Prostate gland (tissue), 2 donors: ENCODE results near the gene SAMD4A. TPM values are rescaled to one million over a fixed set of nuclear protein-coding genes. Genes with fewer than 3 reads are reported as not detected.

Source experiments
- DNase-seq: peaks from one replicate; pipeline ENCODE4 v3.0.0-alpha.2; 2019; ENCODE audit warnings: low spot score
- H3K27ac ChIP-seq, 2 donors: fragments of 200-600 bp; sonication (generic); 2 replicates each; pipeline ENCODE4 v1.5.1; 2017 to 2019
- H3K27me3 ChIP-seq: fragments of 200-600 bp; sonication (generic); replicated peaks from 2 replicates; pipeline ENCODE4 v1.5.1; 2019; ENCODE audit not compliant: insufficient read depth
- H3K36me3 ChIP-seq, 2 donors: fragments of 200-600 bp; sonication (generic); 1 replicate in 1 of 2; 2 replicates in 1 of 2; pipeline versions ENCODE4 v1.5.1 to v1.8.1; 2017 to 2019
- H3K4me1 ChIP-seq: fragments of 200-600 bp; sonication (generic); replicated peaks from 2 replicates; pipeline ENCODE4 v1.5.1; 2019
- H3K4me3 ChIP-seq, 2 donors: fragments of 200-600 bp; sonication (generic); 2 replicates each; pipeline ENCODE4 v1.5.1; 2017 to 2019
- H3K9me3 ChIP-seq: fragments of 200-600 bp; sonication (generic); 2 replicates; pipeline ENCODE4 v1.5.1; 2017
- POLR2A ChIP-seq: fragments of 450-650 bp; IDR thresholded peaks from one replicate; pipeline ENCODE4 v1.6.1; 2016; ENCODE audit warnings: antibody characterized with exemption, mild to moderate bottlenecking
- POLR2AphosphoS5 ChIP-seq: sonication (generic); formaldehyde crosslinking; IDR thresholded peaks from one replicate; pipeline ENCODE4 v1.6.1; 2017; ENCODE audit warnings: antibody characterized with exemption
- WGBS: methylation state at CpG from one replicate; pipeline ENCODE4 v1.1.5; 2018; 5-methylcytosine and 5-hydroxymethylcytosine counted together
- intact Hi-C: fragments of 100-400 bp; cut with DNase I; formaldehyde crosslinking; loops from one replicate; pipeline ENCODE4 v1.14.2; 2022
- total RNA-seq, 2 donors: library from RNA; depleted of rRNA; stranded (reverse); fragments of >200 nt; gene quantifications; one replicate each; pipeline ENCODE4 v1.1.0, GENCODE V29; 2016
- TF ChIP-seq, protein P1 (sequence below), 4 experiments: fragments of 200-600 bp in 2 of 4; fragments of 450-650 bp in 2 of 4; sonication (generic) in 2 of 4; IDR thresholded peaks; 1 replicate in 3 of 4; 2 replicates in 1 of 4; pipeline ENCODE4 v1.5.1; 2016 to 2019; ENCODE audit warnings: antibody characterized with exemption in 4 of 4, mild to moderate bottlenecking in 2 of 4, moderate library complexity in 2 of 4

SAMD4A gene
- total RNA-seq, 2 donors from 2014 or later: 18.1 to 38.5 TPM

DNA sequence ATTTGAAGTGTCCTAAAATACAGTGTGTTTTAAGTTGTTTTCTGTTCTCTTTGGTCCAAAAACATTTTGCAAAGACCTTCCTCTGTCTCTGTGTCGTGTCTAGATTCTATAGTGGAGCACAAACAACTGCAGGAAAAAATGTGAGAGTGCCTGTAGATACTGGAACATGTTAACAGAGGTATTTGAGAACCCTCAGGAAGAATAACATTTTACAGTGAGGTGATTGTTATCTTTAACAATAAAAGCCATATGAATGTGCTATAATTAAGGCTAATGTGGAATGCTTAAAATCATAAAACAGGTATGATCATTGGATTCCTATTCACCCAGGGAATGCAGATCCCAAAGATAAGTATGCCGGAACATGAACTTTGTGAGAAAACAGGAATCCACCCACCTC, 98.0 kb downstream of the SAMD4A start:
- H3K4me1 ChIP-seq: no peaks in the 10 kb centered on the region
- WGBS: 28% methylated on average over 2 of the region's 2 CpGs
- intact Hi-C loops: no loop called here

DNA sequence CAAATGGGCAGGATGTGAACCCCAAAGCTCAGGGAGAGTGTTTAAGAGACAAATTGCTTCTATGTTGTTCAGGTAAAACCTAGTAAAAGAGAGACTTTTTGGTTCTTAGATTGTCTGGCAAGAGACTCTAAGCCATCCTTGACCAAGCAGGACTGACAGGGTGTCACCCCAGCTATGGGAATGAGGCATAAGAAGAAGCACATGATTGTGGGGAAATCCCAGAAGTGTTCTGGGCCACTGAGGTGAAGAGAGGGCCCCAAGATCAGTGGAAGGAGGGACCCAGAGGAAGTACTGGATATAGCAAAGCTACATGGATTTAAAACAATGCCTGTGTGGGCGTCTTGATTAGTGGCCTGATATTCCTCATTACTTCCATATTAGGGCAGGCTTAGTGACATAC, 99.0 kb downstream of the SAMD4A start:
- no peak for TF ChIP-seq POLR2AphosphoS5
- no peak for TF ChIP-seq POLR2A
- TF ChIP-seq, protein P1, sequence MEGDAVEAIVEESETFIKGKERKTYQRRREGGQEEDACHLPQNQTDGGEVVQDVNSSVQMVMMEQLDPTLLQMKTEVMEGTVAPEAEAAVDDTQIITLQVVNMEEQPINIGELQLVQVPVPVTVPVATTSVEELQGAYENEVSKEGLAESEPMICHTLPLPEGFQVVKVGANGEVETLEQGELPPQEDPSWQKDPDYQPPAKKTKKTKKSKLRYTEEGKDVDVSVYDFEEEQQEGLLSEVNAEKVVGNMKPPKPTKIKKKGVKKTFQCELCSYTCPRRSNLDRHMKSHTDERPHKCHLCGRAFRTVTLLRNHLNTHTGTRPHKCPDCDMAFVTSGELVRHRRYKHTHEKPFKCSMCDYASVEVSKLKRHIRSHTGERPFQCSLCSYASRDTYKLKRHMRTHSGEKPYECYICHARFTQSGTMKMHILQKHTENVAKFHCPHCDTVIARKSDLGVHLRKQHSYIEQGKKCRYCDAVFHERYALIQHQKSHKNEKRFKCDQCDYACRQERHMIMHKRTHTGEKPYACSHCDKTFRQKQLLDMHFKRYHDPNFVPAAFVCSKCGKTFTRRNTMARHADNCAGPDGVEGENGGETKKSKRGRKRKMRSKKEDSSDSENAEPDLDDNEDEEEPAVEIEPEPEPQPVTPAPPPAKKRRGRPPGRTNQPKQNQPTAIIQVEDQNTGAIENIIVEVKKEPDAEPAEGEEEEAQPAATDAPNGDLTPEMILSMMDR (IDR thresholded peaks at IDR 0.05): no peak
- WGBS: 94% methylated on average over 1 of the region's 1 CpG
- Histone ChIP-seq H3K36me3 (no peaks in the 10 kb centered on the region), H3K27me3 (no peaks in the 10 kb centered on the region), H3K4me1 (no peaks in the 10 kb centered on the region), H3K27ac (no peak overlapping the region), H3K9me3 (no peaks in the 10 kb centered on the region), H3K4me3 (no peak overlapping the region)
- intact Hi-C loops: no loop called here
- DNase-seq: no peak

More for the DNA sequence above, 98.0 kb downstream of the SAMD4A start:
- no peak for DNase-seq
- Histone ChIP-seq H3K36me3 (no peaks in the 10 kb centered on the region), H3K27me3 (no peaks in the 10 kb centered on the region), H3K27ac (no peak overlapping the region), H3K9me3 (no peaks in the 10 kb centered on the region), H3K4me3 (no peak overlapping the region)
- TF ChIP-seq, protein P1 (IDR thresholded peaks at IDR 0.05): no peak
- TF ChIP-seq POLR2A (no peak), POLR2AphosphoS5 (no peak)

DNA sequence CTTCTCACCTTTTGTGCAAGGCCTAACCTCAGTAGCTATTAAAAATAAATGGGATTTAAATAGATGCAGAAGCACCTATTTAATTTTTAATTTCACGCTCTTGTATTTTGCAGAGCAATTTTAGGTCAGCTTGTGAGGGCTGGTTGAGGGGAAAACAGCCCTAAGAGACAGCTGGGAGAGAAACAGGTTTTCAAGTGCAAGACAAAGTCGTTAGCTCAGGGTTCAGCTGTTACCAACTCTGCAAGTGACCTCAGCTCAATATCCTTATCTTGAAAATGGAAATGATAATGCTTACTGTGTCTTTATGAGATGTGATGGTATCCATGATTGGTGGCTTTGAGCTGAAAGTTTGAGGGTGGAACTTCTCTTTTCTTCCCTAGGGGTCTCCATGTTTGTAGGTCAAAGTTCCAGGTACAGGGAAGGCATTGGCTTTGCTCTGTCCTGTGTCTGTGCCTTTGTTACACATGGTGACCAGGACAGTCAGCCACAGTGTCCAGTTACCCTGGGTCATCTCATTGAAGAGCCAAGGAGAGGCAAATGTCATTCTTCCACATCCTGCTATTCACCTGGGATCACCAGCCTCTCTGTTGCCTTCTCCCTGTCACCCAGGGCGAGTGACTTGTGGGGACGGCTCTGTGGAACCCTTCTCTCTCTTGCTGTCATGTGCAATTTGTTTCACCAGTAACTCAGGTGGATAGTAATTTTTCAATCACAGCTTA, 100.3 kb downstream of the SAMD4A start:
- Histone ChIP-seq H3K4me3 (no peak overlapping the region), H3K27me3 (no peaks in the 10 kb centered on the region), H3K27ac (no peak overlapping the region), H3K4me1 (no peaks in the 10 kb centered on the region), H3K36me3 (no peaks in the 10 kb centered on the region), H3K9me3 (no peaks in the 10 kb centered on the region)
- DNase-seq: no peak
- intact Hi-C loops: no loop called here
- WGBS: 97% methylated on average over 4 of the region's 4 CpGs
- no peak for TF ChIP-seq POLR2AphosphoS5
- TF ChIP-seq POLR2A: no peak
- TF ChIP-seq, protein P1 (IDR thresholded peaks at IDR 0.05): no peak

DNA sequence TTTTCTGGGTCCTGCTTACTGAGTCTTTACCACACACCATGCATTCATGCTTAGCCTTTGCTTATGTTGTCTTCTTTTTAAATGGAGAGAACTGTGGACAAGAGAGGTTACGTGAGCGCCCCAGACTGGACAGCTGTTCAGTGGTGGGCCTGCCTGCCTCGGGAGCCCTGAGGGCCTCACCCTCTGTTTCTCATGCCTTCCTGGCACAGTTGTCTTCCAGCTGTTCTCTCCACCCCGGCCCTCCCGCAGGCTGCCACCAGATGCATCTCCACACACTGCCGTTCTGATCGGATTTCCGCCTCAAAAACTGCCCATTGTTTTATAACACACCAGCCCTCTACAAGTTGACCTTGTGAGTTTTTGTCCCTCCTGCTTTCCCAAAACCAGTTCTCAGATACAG, 100.8 kb downstream of the SAMD4A start:
- TF ChIP-seq POLR2AphosphoS5 (no peak), POLR2A (no peak)
- TF ChIP-seq, protein P1 (IDR thresholded peaks at IDR 0.05): no peak
- H3K27ac ChIP-seq: no peak overlapping the region

More for the DNA sequence above, 100.8 kb downstream of the SAMD4A start:
- 93% methylated on average over 8 of the region's 8 CpGs for WGBS
- Histone ChIP-seq H3K4me1 (no peaks in the 10 kb centered on the region), H3K27me3 (no peaks in the 10 kb centered on the region), H3K36me3 (no peaks in the 10 kb centered on the region), H3K4me3 (no peak overlapping the region), H3K9me3 (no peaks in the 10 kb centered on the region)
- intact Hi-C loops: no loop called here
- no peak for DNase-seq
